Hepatic stellate cell (primary cell): ENCODE measurements around the gene RB1.

Source experiments
- DNase-seq: peaks from one replicate; pipeline ENCODE4 v3.0.0; 2011; ENCODE audit warnings: low spot score

The RB1 gene

GRCh38 chr13:48303359-48304142, at the start of gene RB1:
TSS of gene RB1 (plus strand) at chr13:48303751. CDS start at chr13:48303913, 162 bp downstream.
- DNase-seq: peak; percentile 85

DNA sequence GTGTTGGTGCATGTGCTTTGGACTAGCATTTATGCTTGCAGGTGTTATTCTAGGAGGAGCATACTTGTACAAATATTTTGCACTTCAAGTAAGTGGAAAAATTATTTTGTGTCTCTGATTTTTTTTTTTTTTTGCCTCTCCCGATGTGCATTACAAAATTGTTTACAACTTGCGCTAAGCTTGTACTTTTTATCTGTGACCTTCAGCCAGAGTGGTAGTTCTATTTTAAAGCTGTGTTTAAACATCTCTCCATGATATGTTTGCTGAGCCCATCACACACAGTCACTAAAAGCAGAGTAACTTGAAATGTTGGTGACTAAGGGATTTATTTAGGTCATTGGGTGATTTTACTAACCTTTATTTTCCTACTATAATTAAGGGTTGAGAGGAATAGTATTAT, 49.7 kb upstream of the RB1 start:
- no peak for DNase-seq

DNA sequence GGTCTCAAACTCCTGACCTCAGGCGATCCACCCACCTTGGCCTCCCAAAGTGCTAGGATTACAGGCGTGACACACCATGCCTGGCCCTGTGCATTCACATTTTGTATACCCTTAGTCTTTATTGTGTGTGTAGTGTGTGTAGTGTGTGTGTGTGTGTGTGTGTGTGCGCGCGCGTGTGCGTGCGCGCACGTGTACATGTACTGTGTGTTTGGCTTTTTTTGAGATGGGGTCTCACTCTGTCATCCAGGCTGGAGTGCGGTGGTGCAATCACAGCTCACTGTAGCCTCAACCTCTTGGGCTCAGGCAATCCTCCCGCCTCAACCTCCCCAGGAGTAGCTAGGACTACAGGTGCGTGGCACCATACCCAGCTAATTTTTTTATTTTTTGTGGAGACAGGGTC, 48.5 kb upstream of the RB1 start:
- DNase-seq: no peak

GRCh38 chr13:48255954-48256353, 47.6 kb upstream of the RB1 start:
- DNase-seq: no peak

GRCh38 chr13:48258002-48258401, 45.5 kb upstream of the RB1 start:
- no peak for DNase-seq

GRCh38 chr13:48258430-48258829, 45.1 kb upstream of the RB1 start:
- no peak for DNase-seq

DNA sequence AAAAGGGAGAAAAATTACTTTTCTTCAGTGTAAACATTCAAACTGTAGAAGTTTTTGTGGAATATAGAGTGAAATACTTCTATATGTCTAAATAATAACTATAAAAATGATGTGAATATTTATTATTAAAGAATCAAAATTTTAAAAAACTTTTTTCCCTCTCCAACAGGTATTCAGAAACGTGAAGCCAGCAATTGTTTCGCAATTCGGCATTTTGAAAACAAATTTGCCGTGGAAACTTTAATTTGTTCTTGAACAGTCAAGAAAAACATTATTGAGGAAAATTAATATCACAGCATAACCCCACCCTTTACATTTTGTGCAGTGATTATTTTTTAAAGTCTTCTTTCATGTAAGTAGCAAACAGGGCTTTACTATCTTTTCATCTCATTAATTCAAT, 42.6 kb upstream of the RB1 start:
- DNase-seq: no peak

GRCh38 chr13:48263196-48263595, 40.4 kb upstream of the RB1 start:
- DNase-seq: no peak

GRCh38 chr13:48264058-48264457, 39.5 kb upstream of the RB1 start:
- DNase-seq: no peak

DNA sequence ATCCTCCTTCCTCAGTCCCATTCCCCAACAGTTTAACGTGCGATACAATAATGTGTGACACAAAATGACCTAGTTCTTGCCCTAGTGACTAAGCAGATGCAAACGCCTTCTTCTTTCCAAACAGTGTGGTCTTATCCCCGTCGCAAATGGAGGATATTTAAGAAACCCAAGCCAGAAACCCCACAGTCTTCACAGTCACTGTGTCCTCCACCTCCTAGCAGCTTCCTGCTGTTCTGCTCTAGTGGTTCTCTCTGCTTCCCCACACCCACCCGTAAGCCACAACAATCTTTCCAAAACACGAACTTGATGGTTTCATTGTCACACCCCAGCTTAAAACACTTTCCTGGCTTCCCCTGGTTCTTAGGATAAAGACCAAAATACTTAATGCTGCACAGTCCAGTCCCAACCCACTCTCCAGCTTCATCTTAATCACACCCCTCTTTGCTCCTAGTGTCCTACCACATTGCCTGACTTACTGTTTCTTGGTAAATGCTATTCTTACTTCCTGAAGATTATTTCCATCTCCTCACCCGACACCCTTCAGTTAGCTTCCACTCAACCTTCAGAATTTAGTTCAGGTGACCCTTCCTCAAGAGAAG, 38.2 kb upstream of the RB1 start:
- DNase-seq: no peak

- DNase-seq: no peak
Measured at GRCh38 chr13:48266150-48266549, 37.4 kb upstream of the RB1 start.

- DNase-seq: no peak
Measured at GRCh38 chr13:48266701-48267639, 36.6 kb upstream of the RB1 start.

- DNase-seq: no peak
Measured at GRCh38 chr13:48268019-48268418, 35.5 kb upstream of the RB1 start.

- DNase-seq: no peak
Measured at GRCh38 chr13:48273346-48273745, 30.2 kb upstream of the RB1 start.

DNA sequence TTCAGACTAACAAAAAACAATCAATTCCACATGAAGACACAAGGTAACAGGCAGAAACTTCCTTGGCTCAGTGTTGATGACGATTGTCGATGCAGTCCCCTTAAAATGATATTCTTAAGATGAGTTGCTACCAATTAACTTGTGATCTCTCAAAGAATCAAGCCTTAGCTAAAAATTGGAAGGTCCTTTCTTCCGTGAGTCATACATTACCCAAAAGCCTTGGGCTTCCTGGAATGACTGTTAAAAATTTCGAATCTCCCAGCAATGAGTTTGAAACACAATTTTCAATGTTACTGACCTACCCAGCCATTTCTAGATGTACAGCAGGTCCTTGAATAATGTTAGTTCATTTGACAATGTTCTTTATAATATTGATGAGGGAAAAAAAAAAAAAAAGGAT, 28.0 kb upstream of the RB1 start:
- DNase-seq: no peak

GRCh38 chr13:48278806-48279205, 24.7 kb upstream of the RB1 start:
- DNase-seq: no peak

DNA sequence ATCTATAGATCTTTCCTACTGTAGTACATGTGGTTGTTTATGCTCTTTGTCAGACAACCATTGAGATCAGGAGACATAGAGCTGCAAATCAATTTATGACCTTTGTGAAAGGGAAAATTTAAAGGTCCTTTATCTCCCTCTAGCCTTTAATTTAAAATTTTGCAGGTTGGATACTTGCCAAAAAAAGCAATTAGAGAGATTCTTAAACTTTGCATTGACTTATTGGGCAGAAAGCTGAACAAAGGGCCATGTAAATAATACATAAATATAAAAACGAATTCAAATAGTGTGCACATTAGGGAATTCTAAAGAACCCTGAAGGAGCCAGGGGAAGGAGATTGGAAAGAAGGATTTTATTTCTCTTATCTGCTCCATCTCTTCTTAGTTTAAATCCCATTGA, 22.0 kb upstream of the RB1 start:
- no peak for DNase-seq

DNA sequence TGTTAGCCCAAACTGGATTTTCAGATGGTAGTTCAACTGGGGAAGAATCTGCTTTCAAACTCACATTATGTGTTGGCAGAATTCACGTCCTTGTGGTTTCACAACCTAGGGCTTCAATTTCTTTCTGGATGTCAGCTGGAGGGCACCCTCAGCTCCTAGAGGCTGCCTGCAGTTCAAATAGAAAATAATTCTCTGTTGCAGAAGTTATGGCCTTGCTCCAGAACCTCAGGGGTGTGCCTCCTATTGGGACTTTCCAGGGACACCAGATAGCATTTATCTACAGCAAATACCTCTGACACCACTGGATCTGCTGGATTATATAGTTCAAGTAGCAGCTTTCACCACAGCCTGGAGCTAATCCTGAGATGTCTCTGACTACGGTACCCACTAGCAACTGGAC, 11.8 kb upstream of the RB1 start:
- no peak for DNase-seq

DNA sequence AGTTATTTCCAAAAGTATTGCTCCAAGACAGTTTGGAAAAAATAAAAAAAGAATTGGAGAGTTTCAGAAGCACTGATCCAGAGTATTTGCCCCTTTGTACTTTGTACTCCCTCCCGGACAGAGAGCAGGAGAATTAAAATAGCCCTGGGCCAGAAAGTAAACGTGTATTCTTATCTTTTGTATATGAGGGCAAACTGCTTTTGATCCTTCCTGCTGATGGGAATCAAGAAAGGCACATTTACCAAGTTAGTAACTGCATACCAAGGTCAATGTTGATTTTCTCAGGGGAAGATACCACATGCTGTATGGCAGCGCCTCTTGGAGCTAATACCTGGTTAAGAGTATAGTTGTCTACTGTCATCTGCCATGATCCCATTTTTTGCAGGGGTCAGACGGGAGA, 10.9 kb upstream of the RB1 start:
- DNase-seq: no peak

GRCh38 chr13:48294653-48295052, 8.9 kb upstream of the RB1 start:
- DNase-seq: no peak

GRCh38 chr13:48295271-48295670, 8.3 kb upstream of the RB1 start:
- DNase-seq: no peak

DNA sequence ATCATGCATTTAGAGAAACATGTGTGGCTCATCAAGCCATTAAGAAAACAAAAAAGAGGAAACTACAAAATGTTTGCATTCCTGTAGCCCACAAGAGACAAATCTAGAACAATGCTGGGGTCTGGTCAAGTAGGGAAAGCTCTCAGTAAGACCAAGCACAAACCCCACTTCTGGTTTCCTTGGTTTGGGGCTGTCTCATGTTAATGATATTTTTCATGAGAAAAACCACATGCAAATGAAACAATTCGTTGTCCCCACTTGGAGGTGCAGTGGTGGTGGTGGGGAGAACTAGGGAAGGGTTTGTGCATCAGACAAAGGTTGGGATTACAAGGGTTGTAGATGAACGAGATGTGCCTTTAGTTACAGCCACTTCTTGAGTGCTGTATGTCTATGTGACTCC, 7.0 kb upstream of the RB1 start:
- no peak for DNase-seq
